ENCODE data around the gene ATXN7.

The ATXN7 gene

DNA sequence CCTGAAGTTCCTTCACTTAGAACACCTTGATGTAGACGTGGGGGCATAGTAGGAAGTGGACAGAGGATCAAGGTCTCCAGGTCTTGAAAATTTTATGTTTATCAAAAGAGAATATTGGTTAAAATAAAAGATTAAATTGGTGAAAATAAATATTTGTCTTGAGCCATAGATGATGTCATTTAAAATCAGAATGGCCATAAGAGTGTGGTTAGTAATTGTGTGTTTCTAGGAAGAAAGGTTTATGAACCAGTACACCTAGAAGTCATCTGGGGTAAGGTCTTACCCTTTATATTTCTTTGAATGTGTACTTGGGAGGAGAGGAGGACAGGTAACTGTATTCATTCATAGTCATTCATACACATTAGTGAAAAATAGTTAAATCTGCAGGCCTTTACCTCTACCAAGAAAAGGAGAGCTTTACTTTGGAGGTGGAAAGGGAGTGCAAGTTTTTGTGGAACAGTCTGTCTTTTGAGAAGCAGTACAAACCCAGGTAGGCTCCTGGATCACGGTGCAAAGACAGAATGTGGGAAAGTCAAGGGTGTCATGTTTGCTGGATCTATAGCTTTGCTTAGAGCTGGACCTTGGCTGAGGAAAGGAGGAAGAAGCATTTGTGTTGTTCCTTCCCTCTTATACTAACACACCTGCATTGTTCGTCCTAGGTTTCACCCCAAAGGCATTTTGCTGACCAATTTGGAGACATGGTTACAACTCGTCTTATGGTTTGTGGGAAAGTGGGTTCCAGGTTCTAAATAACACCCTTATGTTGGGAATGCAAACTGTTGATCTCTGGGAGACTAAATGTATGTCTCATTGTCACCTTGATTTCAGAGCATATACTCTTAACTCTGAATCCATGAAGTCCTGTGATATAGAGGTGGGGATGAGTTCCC, 42.3 kb downstream of the ATXN7 start:
- no peak for DNase-seq

GRCh38 chr3:63908081-63908736, 44.5 kb downstream of the ATXN7 start:
- no peak for DNase-seq

DNA sequence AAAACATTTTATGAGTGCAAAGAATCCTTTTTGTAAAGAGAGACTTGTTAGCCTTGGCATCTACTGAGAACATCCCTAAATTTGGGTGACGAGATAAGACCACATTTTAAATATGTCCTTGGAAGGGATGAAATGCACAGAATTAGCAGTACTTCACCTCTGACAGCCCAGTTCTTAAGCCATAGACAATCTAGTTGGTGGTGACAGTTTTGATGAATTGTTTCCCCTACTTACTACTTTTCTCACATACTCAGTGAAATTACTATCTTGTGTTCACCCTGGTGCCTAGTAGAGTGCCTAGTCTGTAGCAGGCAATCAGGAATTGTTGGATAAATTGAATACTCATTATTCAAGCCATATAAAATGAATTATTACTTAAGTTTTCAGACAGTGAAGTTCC, 45.1 kb downstream of the ATXN7 start:
- DNase-seq, result no peak

DNA sequence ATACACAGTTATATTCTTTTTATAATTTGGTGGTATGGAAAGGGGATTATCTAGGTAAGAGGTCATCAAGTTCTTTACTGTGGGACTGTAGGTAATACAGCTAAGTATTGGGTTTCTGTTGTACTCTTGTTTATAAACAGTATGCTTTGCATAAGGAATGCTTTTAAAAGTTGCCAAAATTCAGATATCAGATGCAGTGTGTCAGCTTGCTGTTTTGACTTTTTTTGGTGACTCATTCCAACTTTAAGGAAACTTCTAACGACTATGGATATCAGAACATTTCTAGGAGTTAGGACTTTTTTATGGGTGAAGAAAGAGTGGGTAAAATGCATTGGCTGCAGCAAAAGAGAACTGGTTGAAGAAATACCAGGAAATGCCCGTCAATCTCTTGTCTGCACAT, 45.8 kb downstream of the ATXN7 start:
- no peak for DNase-seq

DNA sequence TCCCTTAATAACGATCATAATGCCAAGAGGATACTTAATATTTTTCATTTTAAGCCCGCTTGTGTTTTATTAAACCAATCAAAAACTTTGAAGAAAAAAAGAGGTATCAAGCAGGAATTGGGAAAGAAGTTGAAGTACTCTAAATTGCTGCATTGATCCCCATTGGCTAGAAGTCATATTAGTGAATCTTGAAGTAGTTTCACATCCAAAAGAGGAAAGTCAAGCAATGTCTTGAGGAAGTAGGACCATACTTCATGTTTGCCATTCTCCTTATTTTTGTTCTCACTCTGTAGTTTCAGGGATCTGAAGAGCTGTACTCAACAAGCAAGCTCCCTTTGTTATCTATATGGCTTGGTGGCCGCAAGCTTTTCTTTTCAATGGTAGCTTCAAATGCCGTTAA, 46.3 kb downstream of the ATXN7 start:
- DNase-seq, result no peak

DNA sequence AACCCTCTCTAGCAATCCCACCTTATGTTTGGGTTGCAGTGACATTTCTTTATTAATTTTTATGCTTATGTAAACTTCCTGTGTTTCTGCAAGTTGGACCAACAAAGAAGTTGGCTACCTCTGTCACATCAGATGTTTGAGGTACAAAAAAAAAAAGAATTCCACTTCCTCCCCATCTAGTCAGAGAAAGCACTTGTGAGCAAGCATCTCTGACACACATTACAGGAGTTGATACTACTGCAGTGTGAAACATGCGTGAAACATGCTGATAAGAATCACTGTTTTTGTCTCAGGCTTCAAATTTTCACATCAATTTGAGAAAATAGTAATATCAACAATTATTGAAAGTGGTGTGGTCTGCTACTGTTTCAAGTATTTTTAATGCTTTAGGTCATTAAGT, 47.2 kb downstream of the ATXN7 start:
- DNase-seq, result no peak

GRCh38 chr3:63911509-63911872, 47.8 kb downstream of the ATXN7 start:
- no peak for DNase-seq

DNA sequence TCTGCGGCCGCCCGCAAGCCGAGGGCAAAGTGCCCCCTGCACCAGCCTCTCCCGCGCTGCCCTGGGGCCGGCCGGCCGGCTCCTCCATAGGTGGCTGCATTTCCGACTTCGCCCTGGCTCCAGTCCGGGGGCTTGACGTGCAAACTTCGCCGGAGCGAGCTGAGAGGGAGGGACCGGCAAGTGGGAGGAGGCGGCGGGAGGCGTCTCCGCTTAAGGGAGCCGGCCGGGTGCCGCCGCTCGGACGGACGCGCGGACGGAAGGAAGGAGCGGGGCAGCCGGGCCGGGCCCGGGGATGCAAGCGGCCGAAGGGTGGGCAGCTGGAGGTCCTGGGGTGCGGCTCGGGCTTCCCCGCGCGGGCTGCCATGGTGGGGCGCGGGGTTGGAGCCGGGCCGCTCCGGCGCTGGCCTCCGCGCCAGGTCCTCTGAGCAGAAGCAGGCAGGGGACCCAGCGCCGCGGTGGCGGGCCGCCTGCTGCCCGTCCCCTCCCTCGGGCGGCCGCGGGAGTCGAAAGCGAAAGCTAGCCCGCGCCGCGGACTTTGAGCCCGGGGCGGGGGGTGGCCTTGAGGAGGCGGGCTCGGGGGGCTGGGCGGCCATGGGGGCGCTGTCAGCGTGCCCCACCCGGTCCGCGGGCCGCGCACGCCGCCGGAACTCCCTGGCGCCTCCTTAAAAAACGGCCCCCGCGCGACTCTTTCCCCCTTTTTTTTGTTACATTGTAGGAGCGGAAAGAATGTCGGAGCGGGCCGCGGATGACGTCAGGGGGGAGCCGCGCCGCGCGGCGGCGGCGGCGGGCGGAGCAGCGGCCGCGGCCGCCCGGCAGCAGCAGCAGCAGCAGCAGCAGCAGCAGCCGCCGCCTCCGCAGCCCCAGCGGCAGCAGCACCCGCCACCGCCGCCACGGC, 48.5 kb downstream of the ATXN7 start, which contains the start of gene SCAANT1:
Gene SCAANT1 (minus strand): TSS at position 511 of the 895 bp plus-strand sequence.
- peak; percentile 82 for DNase-seq

- DNase-seq, result peak; percentile 53
Observed at GRCh38 chr3:63912768-63913588, 49.3 kb downstream of the ATXN7 start.

GRCh38 chr3:63914312-63914711, 50.6 kb downstream of the ATXN7 start:
- no peak for DNase-seq

DNA sequence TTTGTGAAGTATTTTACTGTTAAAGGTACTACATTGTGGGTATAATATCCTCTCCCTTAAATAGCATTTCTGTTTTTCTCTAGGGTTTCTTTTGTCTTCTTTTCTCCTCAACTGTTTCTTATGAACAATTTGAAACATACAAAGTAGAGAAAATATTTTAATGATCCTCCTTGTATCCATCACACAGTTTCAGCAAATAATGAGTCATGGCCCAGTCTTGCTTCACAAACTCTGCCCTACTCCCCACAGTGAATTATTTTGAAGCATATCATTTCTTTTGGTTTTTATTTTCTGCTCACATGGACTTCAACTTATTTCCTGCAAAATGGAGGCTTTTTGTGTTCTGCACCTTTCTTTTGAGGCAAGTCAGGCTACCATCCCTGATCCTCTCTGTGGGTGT, 54.7 kb downstream of the ATXN7 start:
- no peak for DNase-seq

- DNase-seq, result no peak
Observed at GRCh38 chr3:63920001-63920400, 56.3 kb downstream of the ATXN7 start.

DNA sequence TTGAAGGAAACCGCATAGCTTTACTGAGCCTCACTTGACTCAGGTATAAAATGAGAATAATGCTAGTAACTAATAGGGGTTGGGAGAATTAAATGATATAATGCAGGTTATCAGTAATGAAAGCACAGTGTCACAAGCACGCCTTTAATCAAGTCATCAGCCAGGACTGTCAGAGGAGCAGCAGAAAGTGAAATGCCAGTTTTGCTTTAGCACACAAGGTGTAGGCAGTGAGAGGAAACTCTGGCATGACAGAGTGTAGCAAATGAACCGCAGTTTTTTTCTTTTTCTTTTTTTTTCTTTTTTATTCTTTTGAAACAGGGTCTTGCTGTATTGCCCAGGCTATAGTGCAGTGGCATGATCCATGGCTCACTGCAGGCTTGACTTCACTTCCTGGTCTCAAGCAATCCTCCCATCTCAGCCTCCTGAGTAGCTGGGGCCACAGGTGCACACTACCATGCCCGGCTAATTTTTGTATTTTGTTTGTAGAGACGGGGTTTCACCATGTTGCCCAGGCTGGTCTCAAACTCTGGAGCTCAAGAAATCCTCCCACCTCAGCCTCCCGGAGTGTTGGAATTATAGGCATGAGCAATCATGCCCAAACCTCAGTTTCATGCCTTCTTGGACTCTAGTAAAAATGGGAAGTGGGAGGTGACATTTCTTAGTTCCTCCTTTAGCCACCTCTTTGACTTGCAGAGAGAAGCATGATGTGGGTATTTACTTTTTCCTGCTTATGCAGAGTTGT, 58.2 kb downstream of the ATXN7 start:
- no peak for DNase-seq

- DNase-seq, result no peak
Observed at GRCh38 chr3:63922491-63923199, 59.0 kb downstream of the ATXN7 start.

DNA sequence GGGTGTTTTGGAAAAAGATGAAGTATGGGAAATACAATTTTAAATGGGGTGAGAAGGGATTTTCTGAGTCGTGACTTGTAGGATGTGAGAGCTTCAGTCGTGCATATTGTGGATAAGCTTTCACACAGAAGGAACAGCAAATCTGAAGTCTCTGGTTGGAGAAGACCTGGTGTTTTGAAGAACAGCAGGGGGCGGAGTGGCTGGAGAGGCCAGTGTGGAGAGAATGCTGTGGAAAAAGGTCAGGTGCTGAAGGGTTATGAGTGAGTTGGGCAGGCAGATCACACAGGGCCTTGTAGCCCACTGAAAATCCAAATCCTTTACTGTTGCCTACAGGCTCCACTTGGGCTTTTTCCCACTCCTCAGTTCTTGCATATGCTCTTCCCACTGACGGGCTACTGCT, 62.6 kb downstream of the ATXN7 start:
- DNase-seq, result no peak

- DNase-seq, result no peak
Observed at GRCh38 chr3:63927422-63928280, 64.0 kb downstream of the ATXN7 start.

- no peak for DNase-seq
Observed at GRCh38 chr3:63931290-63931689, 67.6 kb downstream of the ATXN7 start.

DNA sequence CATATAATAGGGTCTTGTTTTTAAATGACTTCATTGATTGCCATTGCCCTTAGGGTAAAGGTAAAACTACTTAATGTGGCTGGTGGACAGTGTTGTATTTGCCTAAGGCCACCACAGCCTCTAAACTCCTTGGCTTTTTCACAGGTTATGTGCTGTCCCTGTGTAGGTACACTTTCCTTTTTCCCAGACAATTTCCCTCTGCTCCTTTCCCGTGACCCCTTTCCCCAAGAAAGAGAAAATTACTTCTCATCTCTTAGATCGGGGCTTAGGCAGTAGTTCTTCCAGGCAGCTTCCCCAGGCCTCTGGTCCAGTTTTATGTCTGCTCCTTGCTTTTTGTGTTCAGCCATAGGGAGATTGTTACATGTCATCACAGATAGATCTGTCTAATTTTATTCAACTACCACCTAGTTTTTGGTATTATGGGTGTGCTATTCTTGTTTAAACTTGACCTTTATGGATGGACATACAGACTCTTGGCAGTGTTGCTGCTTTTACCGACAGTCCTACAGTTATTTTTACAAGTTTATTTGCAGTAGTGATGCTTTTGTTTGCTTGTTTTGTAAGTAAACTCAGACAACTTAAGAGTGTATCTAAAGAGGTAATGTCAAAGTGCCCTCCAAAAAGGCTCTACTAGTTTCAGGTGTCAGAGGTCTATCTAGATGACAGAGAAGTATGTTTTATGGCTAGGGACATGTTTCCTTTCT, 69.0 kb downstream of the ATXN7 start:
- no peak for DNase-seq

DNA sequence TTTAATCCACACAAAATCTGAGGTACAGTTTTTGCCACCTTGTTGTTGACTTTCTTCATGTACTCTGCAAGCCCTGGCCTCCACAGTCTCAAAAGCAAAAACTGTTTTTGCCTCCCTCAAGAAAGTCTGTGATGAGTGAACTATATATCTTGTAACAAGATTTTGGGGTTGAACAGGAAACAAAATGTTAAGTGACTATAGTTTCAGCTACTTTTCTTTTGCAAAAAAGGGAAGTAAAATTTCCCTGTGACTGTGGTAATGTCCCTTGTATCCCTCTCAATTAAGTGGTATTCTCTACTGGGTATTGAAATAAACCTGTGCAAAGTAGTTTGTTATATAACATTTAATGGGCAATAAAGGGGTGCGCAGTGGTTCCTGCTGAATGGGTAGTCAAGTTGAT, 69.8 kb downstream of the ATXN7 start:
- no peak for DNase-seq
